DMS79 (cell line): ENCODE data around the gene ARID4B.
"Not testable (repeated sequence)": the region's sequence is repeated elsewhere in the genome, so short reads cannot be mapped to it uniquely, and the experiment has no call there.

Source experiments
- DNase-seq: peaks from one replicate; lab custom pipeline; 2025; lab: John Stamatoyannopoulos, UW

Gene ARID4B

DNA sequence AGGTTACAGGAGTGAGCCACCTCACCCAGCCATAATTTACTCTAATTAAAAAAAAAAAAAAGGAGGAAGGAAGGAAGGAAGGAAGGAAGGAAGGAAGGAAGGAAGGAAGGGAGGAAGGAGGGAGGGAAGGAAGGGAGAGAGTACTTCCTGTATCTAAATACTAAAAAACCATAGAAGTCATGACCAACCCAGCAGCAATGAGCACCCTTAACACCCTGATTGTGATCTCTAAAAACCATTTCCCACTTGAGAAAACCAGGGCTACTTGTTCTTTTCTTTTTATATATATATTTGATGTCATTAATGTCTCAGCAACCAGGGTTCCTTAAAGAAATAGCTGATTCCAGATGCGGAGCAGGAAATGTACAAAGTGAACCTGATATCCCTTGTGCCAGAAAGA is 31.2 kb downstream of the ARID4B start:
- DNase-seq: no peak

DNA sequence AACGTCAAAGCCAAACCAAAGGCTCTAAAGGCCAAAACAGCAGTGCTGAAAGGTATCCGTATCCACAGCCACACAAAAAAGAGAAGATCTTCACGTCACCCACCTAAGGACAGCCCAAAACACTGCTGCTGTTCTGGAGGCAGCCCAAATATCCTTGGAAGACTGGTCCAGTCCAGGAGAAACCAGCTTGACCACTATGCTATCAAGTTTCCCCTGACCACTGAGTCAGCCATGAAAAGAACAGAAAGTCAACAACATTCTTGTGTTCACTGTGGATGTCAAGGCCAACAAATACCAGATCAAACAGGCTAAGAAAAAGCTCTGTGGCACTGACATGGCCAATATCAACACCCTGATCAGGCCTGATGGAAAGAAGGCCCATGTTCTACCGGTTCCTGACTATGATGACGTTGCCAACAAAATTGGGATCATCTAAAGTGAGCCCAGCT is 32.1 kb downstream of the ARID4B start:
- DNase-seq: no peak

DNA sequence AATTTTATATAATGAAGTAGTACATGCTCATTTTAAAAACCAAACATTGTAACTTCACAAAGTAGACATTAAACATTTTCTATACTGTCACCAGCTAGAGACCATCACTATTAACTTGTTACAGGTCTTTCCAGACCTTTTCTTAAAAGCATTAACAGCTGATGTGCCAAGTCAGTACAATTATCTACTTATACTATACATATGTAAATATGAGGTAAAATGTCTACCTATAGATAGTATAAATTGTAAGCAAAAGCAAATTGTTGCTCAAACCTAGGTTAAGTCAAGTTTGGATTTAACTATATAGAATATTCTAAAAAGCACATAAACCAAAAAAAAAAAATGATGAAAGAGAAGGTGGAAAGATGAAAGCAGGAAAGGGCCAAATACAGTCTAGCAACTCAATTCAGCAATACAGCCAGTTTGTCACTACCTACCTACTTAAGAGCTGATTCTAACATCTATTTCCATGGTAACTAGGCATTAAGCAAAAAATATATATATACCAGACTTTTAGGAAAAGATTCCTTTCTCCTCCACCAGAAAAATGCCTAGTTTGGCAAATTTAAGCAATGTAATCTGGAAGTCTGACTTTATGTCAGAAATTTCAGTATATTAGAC is 34.5 kb downstream of the ARID4B start:
- no peak for DNase-seq

DNA sequence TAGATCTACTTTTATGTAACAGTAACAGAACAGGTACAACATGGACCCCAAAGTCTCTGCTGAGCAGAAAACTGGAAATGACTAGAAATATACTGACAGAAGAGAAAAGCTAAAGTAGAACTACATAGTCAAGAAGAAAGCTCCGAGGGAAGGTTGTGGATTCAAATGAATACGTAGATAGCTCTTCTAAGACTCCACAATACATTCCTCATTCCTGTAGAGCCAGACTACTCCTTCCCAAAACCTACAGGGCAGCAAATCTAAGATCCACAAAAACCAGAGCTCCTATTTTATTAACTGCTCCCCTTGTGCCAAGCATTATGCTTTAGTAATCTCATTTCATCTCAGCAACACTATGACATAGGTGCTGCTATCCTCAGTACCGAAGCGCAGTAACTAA is 35.2 kb downstream of the ARID4B start:
- no peak for DNase-seq

DNA sequence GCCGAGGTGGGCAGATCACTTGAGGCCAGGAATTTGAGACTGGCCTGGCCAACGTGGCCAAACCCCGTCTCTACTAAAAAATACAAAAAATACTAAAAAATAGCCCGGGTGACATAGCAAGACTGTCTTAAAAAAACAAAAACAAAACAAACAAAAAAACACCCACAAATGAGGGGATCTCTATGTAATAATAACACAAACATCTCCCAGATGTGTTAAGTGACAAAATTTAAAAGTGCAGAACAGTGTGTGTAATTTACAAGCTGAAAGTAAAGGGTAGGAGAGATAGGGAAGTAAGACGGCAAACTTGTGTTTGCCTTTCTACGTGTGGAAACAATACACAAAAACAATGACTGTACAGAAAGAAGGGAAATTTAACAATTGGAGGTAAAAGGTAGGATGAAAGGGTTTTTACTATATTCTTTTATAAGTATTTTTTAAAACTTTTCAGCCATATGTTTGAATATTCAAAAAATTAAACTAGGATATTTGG is 36.3 kb downstream of the ARID4B start:
- DNase-seq: no peak

DNA sequence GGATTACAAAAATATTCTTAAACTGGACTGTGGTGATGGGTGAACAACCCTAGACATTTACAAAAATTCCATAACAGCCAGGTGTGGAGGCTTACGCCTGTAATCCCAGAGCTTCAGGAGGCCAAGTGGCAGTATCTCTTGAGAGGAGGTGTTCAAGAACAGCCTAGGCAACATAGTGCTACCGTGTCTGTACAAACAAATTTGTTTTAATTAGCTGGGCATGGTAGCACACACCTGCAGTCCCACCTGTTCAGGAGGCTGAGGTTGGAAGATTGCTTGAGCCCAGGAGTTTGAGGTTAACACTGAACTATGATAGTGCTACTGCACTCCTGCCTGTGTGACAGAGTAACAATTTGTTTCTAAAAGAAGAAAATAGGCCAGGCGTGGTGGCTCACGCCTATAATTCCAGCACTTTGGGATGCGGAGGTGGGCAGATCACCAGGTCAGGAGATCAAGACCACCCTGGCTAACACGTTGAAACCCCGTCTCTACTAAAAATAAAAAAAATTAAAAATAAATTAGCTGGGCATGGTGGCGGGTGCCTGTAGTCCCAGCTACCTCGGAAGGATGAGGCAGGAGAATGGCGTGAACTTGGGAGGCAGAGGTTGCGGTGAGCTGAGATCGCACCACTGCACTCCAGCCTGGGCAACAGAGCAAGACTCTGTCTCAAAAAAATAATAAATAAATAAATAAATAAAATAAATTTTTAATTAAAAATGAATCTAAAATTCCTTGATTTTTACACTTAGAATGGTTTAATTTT is 37.1 kb downstream of the ARID4B start:
- no peak for DNase-seq

DNA sequence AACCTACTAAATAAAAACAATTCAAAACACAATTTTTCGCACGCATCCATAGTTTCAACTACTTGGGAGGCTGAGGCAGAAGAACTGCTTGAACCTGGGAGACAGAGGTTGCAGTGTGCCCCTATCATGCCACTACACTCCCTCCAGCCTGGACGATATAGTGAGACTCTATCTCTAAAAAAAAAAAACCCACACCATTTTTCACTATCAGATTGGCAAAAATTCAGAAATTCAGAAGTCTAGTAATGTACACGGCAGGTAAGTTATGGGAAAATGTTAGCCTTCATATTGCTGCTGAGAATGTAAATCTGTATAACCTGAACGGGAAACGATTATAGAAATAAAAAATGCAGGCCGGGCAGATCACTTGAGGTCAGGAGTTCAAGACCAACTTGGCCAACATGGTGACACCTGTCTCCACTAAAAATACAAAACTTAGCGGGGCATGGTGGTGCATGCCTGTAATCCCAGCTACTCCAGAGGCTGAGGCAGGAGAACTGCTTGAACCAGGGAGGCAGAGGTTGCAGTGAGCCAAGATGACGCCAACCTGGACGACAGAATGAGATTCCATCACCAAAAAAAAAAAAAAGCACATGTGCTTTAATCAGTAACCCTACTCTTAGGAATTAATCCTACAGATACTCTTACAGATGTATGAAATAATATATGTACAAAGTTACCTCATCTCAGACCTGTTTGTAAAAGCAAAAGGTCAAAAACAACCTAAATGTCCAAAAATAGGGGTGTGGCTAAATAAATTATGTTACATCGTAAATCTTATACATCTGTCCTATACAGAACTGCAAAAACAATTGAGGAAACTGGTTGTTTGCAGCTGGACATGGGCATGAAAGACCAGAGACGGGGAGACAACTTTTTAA is 37.9 kb downstream of the ARID4B start:
- no peak for DNase-seq

DNA sequence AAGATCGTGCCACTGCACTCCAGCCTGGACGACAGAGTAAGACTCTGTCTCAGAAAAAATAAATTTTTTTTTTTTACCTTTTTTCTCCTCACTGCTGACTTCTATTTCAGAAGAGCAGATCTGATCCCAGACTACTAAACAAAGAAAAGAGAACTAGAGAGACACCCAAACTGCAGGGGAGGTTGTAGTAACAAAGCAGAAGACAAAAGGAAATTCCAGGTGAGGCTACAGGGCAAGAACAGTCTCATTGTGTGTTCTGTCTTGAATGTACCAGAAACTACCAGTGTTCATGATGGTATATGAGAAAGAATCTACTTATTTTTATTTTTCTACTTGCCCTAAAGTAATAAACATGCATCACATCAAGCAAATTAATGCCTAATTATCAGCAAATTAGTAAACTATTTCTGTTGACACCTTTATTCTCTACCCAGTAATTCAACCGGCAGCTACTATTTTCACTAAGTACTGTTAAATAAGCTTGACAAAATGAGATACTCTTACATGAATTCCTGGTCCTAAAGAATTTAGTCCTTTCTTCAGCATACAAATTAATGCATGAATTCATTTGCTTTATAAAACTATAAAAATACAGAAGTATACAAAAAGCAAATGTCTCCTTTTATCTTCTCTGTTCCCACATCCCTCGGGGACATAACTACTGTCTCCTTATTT is 40.6 kb downstream of the ARID4B start:
- DNase-seq: no peak

DNA sequence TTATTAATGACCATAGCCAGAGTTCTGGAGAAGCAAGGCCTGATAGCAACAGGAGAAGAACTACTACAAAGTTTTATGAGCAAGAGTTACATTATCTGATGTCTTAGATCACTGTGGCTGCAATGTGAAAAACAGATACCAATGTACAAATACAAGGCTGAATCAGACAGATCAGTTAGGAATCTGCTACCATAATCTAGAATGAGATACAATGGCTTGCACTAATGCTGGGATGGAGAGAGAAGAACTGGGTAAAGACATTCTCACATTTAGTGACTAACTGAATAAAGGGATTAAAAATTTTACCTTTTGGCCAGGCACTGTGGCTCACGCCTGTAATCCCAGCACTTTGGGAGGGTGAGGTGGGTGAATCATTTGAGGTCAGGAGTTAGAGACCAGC is 41.3 kb downstream of the ARID4B start:
- no peak for DNase-seq

DNA sequence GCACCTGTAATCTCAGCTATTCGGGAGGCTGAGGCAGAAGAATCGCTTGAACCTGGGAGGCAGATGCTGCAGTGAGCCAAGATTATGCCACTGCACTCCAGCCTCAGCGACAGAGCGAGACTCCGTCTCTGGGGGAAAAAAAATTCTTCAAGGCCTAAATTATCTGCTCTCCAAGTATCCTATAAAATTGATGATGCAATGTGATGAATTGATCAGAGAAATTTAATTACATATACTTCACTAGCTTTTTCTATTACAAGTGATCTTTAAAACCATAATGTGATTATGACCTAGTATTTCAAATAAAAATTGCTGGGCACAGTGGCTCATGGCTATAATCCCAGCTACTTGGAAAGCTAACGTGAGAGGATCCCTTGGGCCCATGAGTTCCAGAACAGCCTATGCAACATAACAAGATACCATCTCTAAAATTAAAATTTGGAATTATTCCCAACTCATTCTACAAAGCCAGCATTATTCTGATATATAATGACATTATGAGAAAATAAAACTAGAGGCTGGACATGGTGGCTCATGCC is 43.7 kb downstream of the ARID4B start:
- no peak for DNase-seq

DNA sequence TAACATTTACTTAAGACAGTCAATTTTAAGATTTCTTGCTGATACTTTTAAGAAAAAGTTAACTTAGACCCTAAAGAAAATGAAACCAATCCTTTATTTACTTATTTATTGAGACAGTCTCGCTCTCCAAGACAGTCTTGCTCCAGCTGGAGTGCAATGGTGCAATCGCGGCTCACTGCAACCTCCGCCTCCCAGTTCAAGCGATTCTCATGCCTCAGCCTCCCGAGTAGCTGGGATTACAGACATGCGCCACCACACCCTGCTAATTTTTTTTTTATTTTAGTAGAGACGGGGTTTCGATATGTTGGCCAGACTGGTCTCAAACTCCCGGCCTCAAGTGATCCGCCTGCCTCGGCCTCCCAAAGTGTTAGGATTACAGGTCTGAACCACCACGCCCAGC is 44.3 kb downstream of the ARID4B start:
- not testable (repeated sequence) for DNase-seq

DNA sequence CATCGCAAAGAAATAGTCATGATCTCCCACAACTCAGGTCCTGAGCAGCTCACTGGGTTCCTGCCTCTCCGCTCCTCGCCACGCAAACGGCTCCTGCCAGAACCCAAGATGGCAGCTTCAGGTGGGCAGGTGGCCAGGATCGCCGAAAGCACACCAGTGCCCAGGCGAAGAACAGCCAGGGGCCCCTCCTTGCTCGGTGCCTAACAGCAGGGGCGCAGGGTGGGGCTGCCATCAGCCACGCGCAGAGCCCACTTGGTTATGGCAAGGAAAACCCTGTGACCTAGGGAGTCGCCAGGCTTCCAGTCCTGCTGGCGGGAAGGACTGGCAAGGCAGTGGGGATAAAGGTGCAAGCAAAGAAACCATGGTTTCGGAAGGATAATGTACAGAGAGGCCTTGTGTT is 47.5 kb downstream of the ARID4B start:
- DNase-seq: no peak

DNA sequence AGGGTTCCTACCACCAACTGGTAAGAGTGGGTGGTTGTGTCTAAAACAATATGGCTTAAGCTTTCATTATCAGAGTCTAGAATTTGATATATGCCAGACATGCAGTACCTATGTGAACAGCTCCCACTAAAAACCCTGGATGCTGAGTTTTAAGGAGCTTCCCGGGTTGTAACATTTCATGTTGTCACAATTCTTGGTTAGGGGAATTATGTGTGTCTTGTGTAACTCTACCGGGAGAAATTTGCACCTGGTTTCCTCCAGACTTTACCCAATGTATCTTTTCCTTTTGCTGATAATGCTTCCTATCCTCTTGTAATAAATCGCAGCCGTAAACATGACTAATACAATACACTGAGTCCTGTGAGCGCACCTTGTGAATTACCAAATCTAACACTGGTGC is 48.3 kb downstream of the ARID4B start:
- DNase-seq: no peak

DNA sequence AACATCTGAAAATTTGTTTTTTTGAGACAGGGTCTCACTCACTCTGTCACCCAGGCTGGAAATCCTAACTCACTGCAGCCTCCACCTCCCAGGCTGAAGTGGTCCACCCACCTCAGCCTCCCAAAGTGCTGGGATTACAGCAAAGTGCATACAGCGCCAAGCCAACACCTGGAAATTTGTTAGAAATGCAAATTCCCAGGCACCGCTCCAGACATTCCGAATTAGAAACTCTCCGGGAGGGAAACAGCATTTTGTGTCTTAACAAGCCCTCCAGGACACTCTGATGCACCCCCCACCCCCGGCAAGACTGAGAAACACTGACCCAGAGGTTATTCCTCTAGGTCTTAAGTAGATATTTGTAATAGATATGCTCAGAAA is 49.1 kb downstream of the ARID4B start:
- no peak for DNase-seq

DNA sequence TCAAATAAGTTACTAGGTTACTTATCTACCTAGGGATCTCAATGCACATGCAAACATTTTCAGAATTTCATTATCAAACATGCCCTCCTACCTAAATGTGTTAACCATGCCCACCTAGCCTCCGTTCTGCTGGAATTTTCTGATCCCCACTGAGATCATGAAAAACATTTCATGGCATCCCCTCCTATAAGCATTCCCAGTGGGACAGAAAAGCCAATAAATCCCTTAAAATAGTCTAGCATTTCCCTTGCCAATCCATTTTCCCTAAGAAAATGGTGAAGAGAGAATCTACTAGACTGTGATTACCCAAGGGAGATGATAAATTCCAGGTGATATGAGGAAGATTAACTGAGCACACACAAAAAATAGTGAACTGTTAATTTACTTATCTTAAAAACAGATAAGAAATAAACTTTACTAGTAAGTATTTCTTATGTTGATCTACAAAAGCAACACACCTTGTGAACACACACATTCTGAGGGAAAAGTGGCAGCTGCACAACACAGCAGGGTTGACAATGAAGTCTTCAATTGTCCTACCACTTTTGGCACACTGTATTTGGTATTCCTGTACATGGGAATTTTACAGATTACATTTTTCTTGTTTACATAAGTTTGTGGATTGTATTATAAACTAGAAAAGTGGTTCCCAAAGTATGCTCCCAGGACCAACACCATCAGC is 49.6 kb downstream of the ARID4B start:
- DNase-seq: no peak

DNA sequence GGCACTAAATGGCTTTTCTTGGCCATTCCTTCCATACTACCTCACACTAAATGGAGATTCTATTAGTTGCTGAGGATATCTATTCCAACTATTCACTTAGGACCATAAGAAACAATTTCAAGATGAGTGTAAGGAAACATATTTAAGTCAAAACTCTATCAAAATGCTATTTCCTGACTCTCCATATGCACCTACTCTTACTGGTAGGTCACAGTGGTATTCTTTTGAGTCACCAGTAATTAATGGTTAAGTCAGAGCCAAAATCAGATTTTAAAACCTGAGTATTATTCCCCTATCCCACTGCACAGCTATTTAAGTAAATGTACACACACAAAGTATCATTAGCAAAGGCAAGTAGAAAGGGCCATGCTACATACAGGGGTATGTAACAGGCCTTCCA is 50.3 kb downstream of the ARID4B start:
- no peak for DNase-seq

DNA sequence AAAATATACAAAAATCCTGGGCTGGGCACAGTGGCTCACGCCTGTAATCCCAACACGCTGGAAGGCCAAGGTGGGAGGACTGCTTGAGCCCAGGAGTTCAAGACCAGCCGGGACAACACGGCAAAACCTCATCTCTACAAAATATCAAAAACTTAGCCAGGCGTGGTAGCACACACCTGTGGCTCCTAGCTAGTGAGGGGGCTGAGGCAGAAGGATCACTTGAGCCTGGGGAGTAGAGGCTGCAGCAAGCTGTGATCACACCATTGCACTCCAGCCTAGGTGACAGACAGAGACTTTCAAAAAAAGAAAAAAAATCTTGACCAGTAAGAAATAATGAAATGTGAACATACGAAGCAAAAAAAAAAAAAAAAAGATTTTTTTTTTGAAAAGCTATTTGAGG is 52.1 kb downstream of the ARID4B start:
- no peak for DNase-seq

DNA sequence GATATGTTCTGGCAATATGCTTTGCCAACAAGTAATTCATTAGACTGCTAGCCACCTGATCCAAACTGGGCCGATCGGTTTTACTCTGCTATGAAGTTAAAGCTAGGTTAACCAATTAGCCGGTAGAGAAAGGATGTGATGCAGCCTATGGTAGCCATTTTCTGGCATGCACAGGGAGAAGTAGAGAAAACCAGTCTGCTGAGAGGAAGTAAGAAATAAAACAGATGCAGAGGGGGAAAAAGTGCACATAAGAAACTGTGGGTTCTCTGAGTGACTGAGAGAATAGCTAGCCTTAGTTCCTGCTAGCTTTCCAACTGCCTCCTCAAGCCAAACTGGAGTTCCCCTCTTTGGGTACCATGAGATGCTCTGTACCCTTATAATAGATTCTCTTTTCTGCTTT is 52.8 kb downstream of the ARID4B start:
- DNase-seq: no peak

DNA sequence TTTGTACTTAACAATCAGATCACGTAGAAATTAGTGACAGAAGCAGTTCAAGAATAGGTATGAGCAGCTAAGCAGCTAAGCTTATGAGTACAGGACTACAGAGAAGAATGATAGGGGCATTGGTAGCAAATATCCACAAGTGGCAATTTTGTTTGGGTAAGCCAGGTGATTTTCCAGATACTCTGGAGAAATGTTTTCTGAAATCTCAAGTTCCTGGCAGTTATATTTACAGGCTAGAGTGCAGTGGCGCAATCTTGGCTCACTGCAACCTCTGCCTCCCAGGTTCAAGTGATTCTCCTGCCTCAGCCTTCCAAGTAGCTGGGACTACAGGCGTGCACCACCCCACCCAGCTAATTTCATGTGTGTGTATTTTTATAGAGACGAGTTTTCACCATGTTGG is 55.1 kb downstream of the ARID4B start:
- DNase-seq: no peak

DNA sequence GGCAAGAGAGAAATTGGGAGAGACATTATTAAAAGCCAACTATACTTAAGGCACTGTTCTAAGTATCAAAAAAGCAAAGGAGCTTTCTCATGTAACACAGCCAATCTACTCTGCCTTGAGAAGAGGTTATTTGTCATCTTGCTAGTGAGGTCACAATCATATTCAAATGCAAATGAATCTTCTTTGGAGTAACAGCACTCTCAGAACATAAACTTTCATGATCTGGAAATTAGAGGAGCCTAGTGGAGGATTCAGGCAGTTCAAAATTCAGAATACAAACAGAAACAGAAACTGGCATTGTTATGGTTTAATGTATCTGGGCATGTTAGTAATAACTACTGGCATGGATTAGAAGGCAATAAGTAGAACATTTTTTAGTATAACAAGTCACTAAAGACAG is 57.4 kb downstream of the ARID4B start:
- no peak for DNase-seq

DNA sequence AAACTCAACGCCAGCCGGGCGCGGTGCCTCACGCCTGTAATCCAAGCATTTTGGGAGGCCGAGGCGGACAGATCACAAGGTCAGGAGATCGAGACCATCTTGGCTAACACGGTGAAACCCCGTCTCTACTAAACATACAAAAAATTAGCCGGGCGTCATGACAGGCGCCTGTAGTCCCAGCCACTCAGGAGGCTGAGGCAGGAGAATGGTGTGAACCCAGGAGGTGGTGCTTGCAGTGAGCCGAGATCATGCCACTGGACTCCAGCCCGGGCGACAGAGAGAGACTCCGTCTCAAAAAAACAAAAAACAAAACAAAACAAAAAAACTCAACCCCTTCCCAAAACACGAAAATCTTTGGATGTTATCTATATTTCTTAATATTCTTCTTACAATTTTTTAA is 58.0 kb downstream of the ARID4B start:
- not testable (repeated sequence) for DNase-seq
